ENCODE results near the gene SH3GL1.

Gene SH3GL1

GRCh38 chr19:4366666-4367335 is 33.5 kb downstream of the SH3GL1 start:
- ChIA-PET CTCF (interaction anchor here (1.4 to 9.9 kb wide), 5 partner anchors 9 to 100 kb away, joined by 4 to 85 read pairs (median 7); partner anchors contain the start of gene SH3GL1), POLR2A (no interaction called here)
- no peak for TF ChIP-seq CTCF (IDR thresholded peaks at IDR 0.05; ENCODE audit: control extremely low read depth, extremely low read depth, low read depth, missing control alignments)
- DNase-seq (ENCODE audit: extremely low spot score) = no peak

GRCh38 chr19:4365791-4366665 is 34.3 kb downstream of the SH3GL1 start:
- CTCF ChIA-PET = interaction anchor here (1.0 to 9.9 kb wide), 6 partner anchors 10 to 99 kb away, joined by 3 to 85 read pairs (median 6); partner anchors contain the start of gene SH3GL1
- POLR2A ChIA-PET = no interaction called here
- no peak for DNase-seq (ENCODE audit: extremely low spot score)
- no peak for TF ChIP-seq CTCF (IDR thresholded peaks at IDR 0.05; ENCODE audit: control extremely low read depth, extremely low read depth, low read depth, missing control alignments)

GRCh38 chr19:4365341-4365740 is 35.0 kb downstream of the SH3GL1 start:
- no peak for DNase-seq (ENCODE audit: extremely low spot score)
- ChIA-PET CTCF (interaction anchor here (1.0 to 9.9 kb wide), 3 partner anchors 13 to 98 kb away, joined by 3 to 85 read pairs (median 7); partner anchors contain the start of gene SH3GL1), POLR2A (interaction anchor here (0.6 kb wide), 1 partner anchor 316 kb away, joined by 3 read pairs; no protein-coding TSS in a partner anchor)
- no peak for TF ChIP-seq CTCF (IDR thresholded peaks at IDR 0.05; ENCODE audit: control extremely low read depth, extremely low read depth, low read depth, missing control alignments)

GRCh38 chr19:4363571-4364304 is 36.6 kb downstream of the SH3GL1 start:
- POLR2A ChIA-PET = interaction anchor here (1.3 kb wide), 1 partner anchor 12 kb away, joined by 3 read pairs; no protein-coding TSS in a partner anchor
- CTCF ChIA-PET = interaction anchor here (1.3 to 9.9 kb wide), 3 partner anchors 11 to 36 kb away, joined by 4 to 85 read pairs (median 4); partner anchors contain the start of gene SH3GL1
- TF ChIP-seq CTCF (IDR thresholded peaks at IDR 0.05; ENCODE audit: control extremely low read depth, extremely low read depth, low read depth, missing control alignments) = no peak
- DNase-seq (ENCODE audit: extremely low spot score) = no peak

- CTCF ChIA-PET = interaction anchor here (1.9 to 9.9 kb wide), 3 partner anchors 10 to 20 kb away, joined by 4 to 85 read pairs (median 6); partner anchors contain the start of gene MPND
- POLR2A ChIA-PET = interaction anchor here (1.3 kb wide), 1 partner anchor 13 kb away, joined by 3 read pairs; no protein-coding TSS in a partner anchor
- TF ChIP-seq CTCF (IDR thresholded peaks at IDR 0.05; ENCODE audit: control extremely low read depth, extremely low read depth, low read depth, missing control alignments) = no peak
- DNase-seq (ENCODE audit: extremely low spot score) = no peak
Measured at GRCh38 chr19:4362831-4363545, 37.4 kb downstream of the SH3GL1 start.
